T1000 (cell line): Measurements from ENCODE around the gene LRMDA.
"Not testable (repeated sequence)": the region's sequence is repeated elsewhere in the genome, so short reads cannot be mapped to it uniquely, and the experiment has no call there.

Experiments used
- DNase-seq: peaks from one replicate; lab custom pipeline; 2025; ENCODE audit warnings: mixed read lengths; lab: John Stamatoyannopoulos, UW

LRMDA gene

DNA sequence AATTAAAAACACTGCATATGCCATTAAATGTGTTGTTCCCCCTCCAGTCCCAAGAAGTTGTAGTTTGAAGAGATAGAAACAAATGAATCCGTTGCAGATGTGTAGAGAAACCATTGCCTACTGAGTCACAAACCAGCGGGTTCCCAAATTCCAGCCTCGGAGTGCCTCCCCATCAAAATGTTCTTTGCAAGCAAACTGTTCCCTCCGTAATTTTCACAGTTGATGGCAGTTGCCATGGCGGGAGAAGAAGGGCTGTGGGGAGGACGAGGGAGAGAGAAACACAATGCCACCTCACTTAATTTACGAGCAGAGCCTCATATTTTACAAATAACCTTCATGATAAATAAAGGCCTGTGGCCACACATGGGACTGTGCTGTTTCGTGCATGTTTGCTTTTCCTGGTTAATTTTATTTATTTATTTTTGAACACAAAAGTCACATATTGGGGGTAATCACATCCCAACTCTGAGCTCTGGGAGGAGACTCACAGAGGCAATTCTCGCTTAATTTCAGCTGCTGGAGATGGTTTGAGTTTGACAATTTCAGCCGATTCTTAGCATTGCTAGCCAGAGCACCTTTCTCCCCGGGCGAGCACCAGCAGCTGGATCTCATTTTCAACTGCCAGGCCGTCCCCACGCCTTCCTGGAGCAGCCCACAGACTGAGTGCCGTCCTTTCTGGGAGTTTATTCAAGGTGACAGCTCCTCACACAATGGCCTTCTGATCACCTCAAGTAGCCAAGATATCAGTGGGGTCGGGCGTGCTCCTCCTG lies 1122.0 kb downstream of the LRMDA start:
- DNase-seq, result no peak

- no peak for DNase-seq
These were observed 1122.6 kb downstream of the LRMDA start for GRCh38 chr10:76554033-76554408.

GRCh38 chr10:76554478-76554877 lies 1123.1 kb downstream of the LRMDA start:
- no peak for DNase-seq

- no peak for DNase-seq
These were observed 1123.7 kb downstream of the LRMDA start for GRCh38 chr10:76555067-76555670.

- no peak for DNase-seq
These were observed 1125.9 kb downstream of the LRMDA start for GRCh38 chr10:76557366-76557765.

- no peak for DNase-seq
These were observed 1127.2 kb downstream of the LRMDA start for GRCh38 chr10:76558586-76558985.

GRCh38 chr10:76558996-76559891 lies 1127.8 kb downstream of the LRMDA start:
- DNase-seq, result no peak

DNA sequence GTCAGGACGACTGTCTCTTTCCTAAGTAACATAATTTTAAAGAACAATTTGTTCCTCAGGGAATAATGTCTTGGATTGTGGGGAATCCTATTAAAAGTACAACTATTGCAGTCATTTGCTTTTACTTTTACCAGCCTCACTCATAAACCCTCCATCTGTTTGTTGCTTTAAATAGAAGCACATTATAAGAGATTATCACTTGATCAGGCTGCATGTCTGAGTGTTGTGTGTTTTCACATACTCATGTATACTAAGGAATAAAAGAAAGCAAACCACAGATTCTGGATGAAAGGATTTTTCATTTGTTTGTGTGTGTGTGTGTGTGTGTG lies 1128.4 kb downstream of the LRMDA start:
- DNase-seq, result no peak

GRCh38 chr10:76560338-76560737 lies 1128.9 kb downstream of the LRMDA start:
- no peak for DNase-seq

DNA sequence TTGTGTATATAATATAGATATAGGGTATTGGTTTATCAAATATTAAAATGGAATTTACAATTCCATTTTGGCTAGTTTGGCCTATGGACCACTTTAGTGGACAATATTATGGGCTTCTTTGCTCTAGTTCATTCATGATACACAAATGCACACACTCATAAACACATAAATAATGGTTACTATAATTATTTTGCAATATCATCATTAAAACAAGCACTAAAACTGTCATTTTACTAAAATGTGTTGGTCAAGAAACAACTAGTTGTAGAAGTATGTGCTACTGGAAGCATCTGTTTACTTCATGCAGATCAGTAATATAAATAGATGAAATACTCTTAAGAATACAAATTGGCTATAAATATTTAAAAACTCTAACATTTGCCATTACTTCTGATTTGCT lies 1131.9 kb downstream of the LRMDA start:
- no peak for DNase-seq

DNA sequence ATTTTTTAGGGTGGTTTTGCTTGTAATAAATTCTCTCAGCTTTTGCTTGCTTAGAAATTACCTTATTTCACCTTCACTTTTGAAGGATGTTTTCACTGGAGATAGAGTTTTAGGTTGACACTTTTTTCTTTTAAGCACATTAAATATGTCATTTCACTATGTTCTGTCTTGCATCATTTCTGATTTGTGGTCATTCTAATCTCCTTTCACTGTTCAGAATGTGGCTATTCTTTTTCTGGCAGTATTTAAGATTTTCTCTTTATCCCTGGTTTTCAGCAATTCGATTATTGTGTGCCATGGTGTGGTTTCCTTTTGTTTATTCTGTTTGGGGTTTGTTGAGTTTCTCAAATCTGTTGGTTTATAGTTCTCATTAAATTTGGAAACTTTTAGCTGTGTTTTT lies 1140.6 kb downstream of the LRMDA start:
- no peak for DNase-seq

- no peak for DNase-seq
These were observed 1145.0 kb downstream of the LRMDA start for GRCh38 chr10:76576276-76576962.

DNA sequence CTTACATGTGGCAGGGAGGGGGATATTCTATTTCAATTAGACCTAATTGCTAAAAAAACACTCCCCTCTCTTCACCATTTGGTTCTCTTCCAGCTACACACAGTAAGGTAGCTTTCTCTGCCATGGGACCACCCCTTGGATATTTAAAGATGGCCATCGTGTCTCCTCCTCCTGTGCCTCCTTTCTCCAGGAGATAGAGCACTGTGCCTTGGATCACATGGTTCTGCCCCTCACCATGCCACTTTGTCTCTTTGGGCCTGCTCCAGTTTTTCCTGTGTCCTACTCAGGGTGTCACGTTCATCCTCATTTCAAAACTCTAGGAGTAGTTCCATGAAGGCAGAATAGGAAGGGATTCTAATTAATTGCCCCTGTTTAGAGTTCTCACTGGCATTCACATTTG lies 1146.0 kb downstream of the LRMDA start:
- DNase-seq, result no peak

GRCh38 chr10:76581506-76582256 lies 1150.3 kb downstream of the LRMDA start:
- DNase-seq, result no peak

GRCh38 chr10:76582531-76582930 lies 1151.1 kb downstream of the LRMDA start:
- no peak for DNase-seq

DNA sequence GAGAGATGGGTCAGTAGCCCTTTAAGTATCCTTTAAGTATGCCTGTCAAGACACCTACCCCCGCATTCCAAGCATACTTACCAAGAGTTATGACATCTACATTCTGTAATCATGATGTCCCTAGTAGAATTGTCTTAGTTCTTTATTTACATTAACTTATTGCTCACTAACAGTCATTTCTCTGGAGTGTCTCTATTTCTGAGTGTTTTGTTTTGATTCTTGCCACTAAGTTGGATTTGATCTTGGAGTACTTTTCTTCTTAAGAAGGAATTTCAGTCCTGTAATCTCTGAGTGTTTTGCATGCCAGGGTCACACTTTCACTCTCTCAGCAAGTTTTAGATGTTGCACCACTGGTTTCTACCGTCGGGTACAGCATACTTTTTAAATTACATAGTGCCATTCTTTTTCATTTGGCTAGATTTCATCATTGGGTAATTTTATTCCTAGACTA lies 1152.3 kb downstream of the LRMDA start:
- no peak for DNase-seq

DNA sequence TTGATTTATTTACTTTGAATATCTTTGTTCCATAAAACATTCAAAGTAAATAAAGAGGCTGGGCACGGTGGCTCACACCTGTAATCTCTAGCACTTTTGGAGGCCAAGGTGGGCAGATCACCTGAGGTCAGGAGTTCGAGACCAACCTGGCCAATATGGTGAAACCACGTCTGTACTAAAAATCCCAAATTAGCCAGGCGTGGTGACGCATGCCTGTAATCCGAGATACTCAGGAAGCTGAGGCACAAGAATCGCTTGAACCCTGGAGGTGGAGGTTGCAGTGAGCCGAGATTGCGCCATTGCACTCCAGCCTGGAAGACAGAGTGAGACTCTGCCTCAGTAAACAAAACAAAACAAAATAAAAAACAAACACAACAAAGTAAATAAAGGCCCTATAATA lies 1153.0 kb downstream of the LRMDA start:
- not testable (repeated sequence) for DNase-seq
